ENCODE results near the gene ZNF236. TPM values are rescaled to one million over a fixed set of nuclear protein-coding genes. Genes with fewer than 3 reads are reported as not detected.
A peak's percentile ranks its signal among the peaks of the same experiment; 100 is the strongest.

ZNF236 gene
- total and polyA plus RNA-seq, 2 experiments from 2014 or later = 7.4 to 8.2 TPM

- no peaks in the 10 kb centered on the region for H4K20me1 ChIP-seq (ENCODE audit: insufficient read depth, poor library complexity, severe bottlenecking)
- no peaks in the 10 kb centered on the region for H3K9me3 ChIP-seq (ENCODE audit: low read depth)
- no peaks in the 10 kb centered on the region for H3K36me3 ChIP-seq (replicated peaks; ENCODE audit: insufficient read depth, low read depth)
- H3K4me2 ChIP-seq = no peak overlapping the region
- no peak overlapping the region for H3K4me3 ChIP-seq
- H3K9me2 ChIP-seq (replicated peaks; ENCODE audit: insufficient read depth) = no peaks in the 10 kb centered on the region
- H3K4me1 ChIP-seq (ENCODE audit: insufficient read depth) = no peaks in the 10 kb centered on the region
- H3K27me3 ChIP-seq = no peaks in the 10 kb centered on the region
- DNase-seq (ENCODE audit: low spot score) = no peak
- H2AFZ ChIP-seq = no peak overlapping the region
- no peaks in the 10 kb centered on the region for H3K79me2 ChIP-seq
- H3K27ac ChIP-seq = no peak overlapping the region
- no peak for TF ChIP-seq EZH2phosphoT487 (IDR thresholded peaks at IDR 0.05; ENCODE audit: low read depth, severe bottlenecking, unreplicated experiment)
- TF ChIP-seq, protein P1, sequence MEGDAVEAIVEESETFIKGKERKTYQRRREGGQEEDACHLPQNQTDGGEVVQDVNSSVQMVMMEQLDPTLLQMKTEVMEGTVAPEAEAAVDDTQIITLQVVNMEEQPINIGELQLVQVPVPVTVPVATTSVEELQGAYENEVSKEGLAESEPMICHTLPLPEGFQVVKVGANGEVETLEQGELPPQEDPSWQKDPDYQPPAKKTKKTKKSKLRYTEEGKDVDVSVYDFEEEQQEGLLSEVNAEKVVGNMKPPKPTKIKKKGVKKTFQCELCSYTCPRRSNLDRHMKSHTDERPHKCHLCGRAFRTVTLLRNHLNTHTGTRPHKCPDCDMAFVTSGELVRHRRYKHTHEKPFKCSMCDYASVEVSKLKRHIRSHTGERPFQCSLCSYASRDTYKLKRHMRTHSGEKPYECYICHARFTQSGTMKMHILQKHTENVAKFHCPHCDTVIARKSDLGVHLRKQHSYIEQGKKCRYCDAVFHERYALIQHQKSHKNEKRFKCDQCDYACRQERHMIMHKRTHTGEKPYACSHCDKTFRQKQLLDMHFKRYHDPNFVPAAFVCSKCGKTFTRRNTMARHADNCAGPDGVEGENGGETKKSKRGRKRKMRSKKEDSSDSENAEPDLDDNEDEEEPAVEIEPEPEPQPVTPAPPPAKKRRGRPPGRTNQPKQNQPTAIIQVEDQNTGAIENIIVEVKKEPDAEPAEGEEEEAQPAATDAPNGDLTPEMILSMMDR (IDR thresholded peaks at IDR 0.05; ENCODE audit: poor library complexity) = no peak
- no peak for TF ChIP-seq EZH2 (IDR thresholded peaks at IDR 0.05; ENCODE audit: borderline replicate concordance)
- 98% methylated on average over 10 of the region's 10 CpGs for WGBS (ENCODE audit: low lambda C conversion rate, missing lambda C conversion rate)
Measured at GRCh38 chr18:76908277-76908676, 85.9 kb downstream of the ZNF236 start.

- H3K9me3 ChIP-seq (ENCODE audit: low read depth) = no peaks in the 10 kb centered on the region
- no peaks in the 10 kb centered on the region for H3K27me3 ChIP-seq
- no peaks in the 10 kb centered on the region for H3K4me1 ChIP-seq (ENCODE audit: insufficient read depth)
- no peaks in the 10 kb centered on the region for H3K36me3 ChIP-seq (replicated peaks; ENCODE audit: insufficient read depth, low read depth)
- no peak overlapping the region for H3K27ac ChIP-seq
- no peaks in the 10 kb centered on the region for H4K20me1 ChIP-seq (ENCODE audit: insufficient read depth, poor library complexity, severe bottlenecking)
- TF ChIP-seq, protein P1 (IDR thresholded peaks at IDR 0.05; ENCODE audit: poor library complexity) = no peak
- H3K9me2 ChIP-seq (replicated peaks; ENCODE audit: insufficient read depth) = no peaks in the 10 kb centered on the region
- H3K79me2 ChIP-seq = no peaks in the 10 kb centered on the region
- DNase-seq (ENCODE audit: low spot score) = no peak
- no peak overlapping the region for H2AFZ ChIP-seq
- whole genome bisulfite sequencing (ENCODE audit: low lambda C conversion rate, missing lambda C conversion rate) = 58% methylated on average over 4 of the region's 4 CpGs
- H3K4me3 ChIP-seq = no peak overlapping the region
- no peak overlapping the region for H3K4me2 ChIP-seq
Measured at GRCh38 chr18:76909439-76909838, 87.1 kb downstream of the ZNF236 start.

DNA sequence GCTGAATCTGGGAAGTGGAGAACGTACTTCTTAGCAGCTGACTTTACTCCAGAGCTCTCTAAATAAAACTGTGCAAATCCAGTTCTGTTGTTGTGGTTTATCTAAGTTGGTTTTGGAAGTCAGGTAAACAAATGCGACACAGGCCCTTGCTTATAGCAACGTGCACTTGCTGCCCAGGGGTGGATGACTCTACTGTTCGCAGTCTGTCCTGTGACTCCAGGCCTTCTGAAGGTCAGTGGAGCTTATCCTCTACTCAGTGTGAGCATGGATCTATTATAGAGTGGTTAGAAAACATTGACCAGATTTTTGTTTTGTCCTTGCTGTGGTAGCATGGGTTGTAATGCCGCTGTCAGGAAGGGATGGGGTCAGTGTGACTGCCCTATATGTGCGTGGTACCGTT lies 89.1 kb downstream of the ZNF236 start:
- WGBS (ENCODE audit: low lambda C conversion rate, missing lambda C conversion rate) = 84% methylated on average over 7 of the region's 7 CpGs
- H3K4me1 ChIP-seq (ENCODE audit: insufficient read depth) = no peaks in the 10 kb centered on the region
- H3K36me3 ChIP-seq (replicated peaks; ENCODE audit: insufficient read depth, low read depth) = no peaks in the 10 kb centered on the region
- H3K9me2 ChIP-seq (replicated peaks; ENCODE audit: insufficient read depth) = no peaks in the 10 kb centered on the region
- H3K4me3 ChIP-seq = no peak overlapping the region
- H3K4me2 ChIP-seq = no peak overlapping the region
- H3K9me3 ChIP-seq (ENCODE audit: low read depth) = no peaks in the 10 kb centered on the region
- no peaks in the 10 kb centered on the region for H3K79me2 ChIP-seq
- TF ChIP-seq, protein P1 (IDR thresholded peaks at IDR 0.05; ENCODE audit: poor library complexity) = no peak
- TF ChIP-seq EZH2phosphoT487 (IDR thresholded peaks at IDR 0.05; ENCODE audit: low read depth, severe bottlenecking, unreplicated experiment) (no peak), EZH2 (IDR thresholded peaks at IDR 0.05; ENCODE audit: borderline replicate concordance) (no peak)
- no peak overlapping the region for H3K27ac ChIP-seq
- H3K27me3 ChIP-seq = no peaks in the 10 kb centered on the region
- H4K20me1 ChIP-seq (ENCODE audit: insufficient read depth, poor library complexity, severe bottlenecking) = no peaks in the 10 kb centered on the region
- DNase-seq (ENCODE audit: low spot score) = no peak
- H2AFZ ChIP-seq = no peak overlapping the region

DNA sequence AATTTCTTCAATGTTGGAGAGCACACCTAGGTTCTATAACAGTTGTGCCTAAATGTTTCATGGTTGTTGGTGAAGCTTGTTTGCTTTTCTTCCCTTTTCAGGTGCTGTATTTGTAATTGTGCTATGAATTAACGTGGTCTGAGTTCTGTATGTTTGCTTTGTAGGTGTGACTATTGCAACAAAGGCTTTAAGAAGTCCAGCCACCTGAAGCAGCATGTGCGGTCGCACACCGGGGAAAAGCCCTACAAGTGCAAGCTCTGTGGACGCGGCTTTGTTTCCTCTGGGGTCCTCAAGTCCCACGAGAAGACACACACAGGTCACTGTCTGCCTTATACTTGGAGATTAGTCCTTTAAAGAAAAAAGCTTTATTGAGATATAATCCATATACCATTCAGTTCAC lies 91.2 kb downstream of the ZNF236 start:
- Histone ChIP-seq H3K9me3 (ENCODE audit: low read depth) (no peaks in the 10 kb centered on the region), H3K4me1 (ENCODE audit: insufficient read depth) (no peaks in the 10 kb centered on the region), H3K36me3 (replicated peaks; ENCODE audit: insufficient read depth, low read depth) (no peaks in the 10 kb centered on the region), H2AFZ (no peak overlapping the region), H3K79me2 (no peaks in the 10 kb centered on the region), H3K27ac (no peak overlapping the region), H3K4me3 (no peak overlapping the region), H3K9me2 (replicated peaks; ENCODE audit: insufficient read depth) (no peaks in the 10 kb centered on the region), H3K27me3 (no peaks in the 10 kb centered on the region), H3K4me2 (peak overlapping the region; percentile 10), H4K20me1 (ENCODE audit: insufficient read depth, poor library complexity, severe bottlenecking) (no peaks in the 10 kb centered on the region)
- TF ChIP-seq EZH2phosphoT487 (IDR thresholded peaks at IDR 0.05; ENCODE audit: low read depth, severe bottlenecking, unreplicated experiment) = no peak
- TF ChIP-seq EZH2 (IDR thresholded peaks at IDR 0.05; ENCODE audit: borderline replicate concordance) = no peak
- TF ChIP-seq, protein P1 (IDR thresholded peaks at IDR 0.05; ENCODE audit: poor library complexity) = no peak
- DNase-seq (ENCODE audit: low spot score) = peak; percentile 19
- WGBS (ENCODE audit: low lambda C conversion rate, missing lambda C conversion rate) = 65% methylated on average over 7 of the region's 7 CpGs
